Upper lobe of left lung (tissue), 4 donors: ENCODE measurements around the gene PANX1.

Experiments used
- CTCF ChIP-seq, 6 experiments: fragments of 450-650 bp in 4 of 6; fragments of 200-600 bp in 2 of 6; sonication (generic) in 2 of 6; IDR thresholded peaks; one replicate each; pipeline ENCODE4 v1.5.1; 2016 to 2019; ENCODE audit warnings: antibody characterized with exemption in 6 of 6
- EP300 ChIP-seq, 4 donors: sonication (generic); formaldehyde crosslinking; IDR thresholded peaks; one replicate each; pipeline ENCODE4 v1.5.1; 2017; ENCODE audit warnings: antibody characterized with exemption in 4 of 4, control low read depth in 2 of 4
- POLR2A ChIP-seq, 4 donors: fragments of 450-650 bp; IDR thresholded peaks; one replicate each; pipeline ENCODE4 v1.5.1; 2016 to 2017; ENCODE audit warnings: antibody characterized with exemption in 4 of 4, mild to moderate bottlenecking in 2 of 4
- POLR2AphosphoS5 ChIP-seq, 2 donors: sonication (generic); formaldehyde crosslinking; IDR thresholded peaks; one replicate each; pipeline ENCODE4 v1.5.1; 2017; ENCODE audit warnings: antibody characterized with exemption in 2 of 2

- TF ChIP-seq CTCF (IDR thresholded peaks at IDR 0.05) (no peak), POLR2AphosphoS5 (IDR thresholded peaks at IDR 0.05) (no peak), POLR2A (IDR thresholded peaks at IDR 0.05) (no peak), EP300 (IDR thresholded peaks at IDR 0.05) (no peak)
Measured at GRCh38 chr11:94084164-94084563, 44.5 kb upstream of the PANX1 start.
